Natural killer cell (primary cell): ENCODE data around the gene SBK3. TPM values are rescaled to one million over a fixed set of nuclear protein-coding genes. Genes with fewer than 3 reads are reported as not detected.

Experiments used
- ATAC-seq, 3 donors: fragments of 150-1000 bp in 2 of 3; fragments of 200-7000 bp in 1 of 3; cut with Tn5 transposase; 1 replicate in 1 of 3; 2 replicates in 2 of 3; pipeline ENCODE4 v1.10.0; 2021; ENCODE audit warnings: mild to moderate bottlenecking in 2 of 3, moderate library complexity in 2 of 3
- DNase-seq, 2 donors: peaks; one replicate each; pipeline versions ENCODE4 v3.0.0 to v3.0.0-alpha.2; 2013 to 2021; ENCODE audit warnings: mixed read lengths in 1 of 2
- H3K27ac ChIP-seq: one replicate; pipeline ENCODE4 v1.5.1; 2013; ENCODE audit warnings: mild to moderate bottlenecking, low read length
- H3K27me3 ChIP-seq: one replicate; pipeline ENCODE4 v1.6.1; 2013; ENCODE audit warnings: low read length; ENCODE audit not compliant: control insufficient read depth, insufficient read depth
- H3K36me3 ChIP-seq: one replicate; pipeline ENCODE4 v1.6.1; 2013; ENCODE audit warnings: low read length; ENCODE audit not compliant: control insufficient read depth, insufficient read depth
- H3K4me1 ChIP-seq: one replicate; pipeline ENCODE4 v1.6.1; 2013; ENCODE audit warnings: low read length; ENCODE audit not compliant: control insufficient read depth, insufficient read depth
- H3K4me3 ChIP-seq: one replicate; pipeline ENCODE4 v1.5.1; 2013; ENCODE audit warnings: low read length
- H3K9me3 ChIP-seq: one replicate; pipeline ENCODE4 v1.6.1; 2013; ENCODE audit warnings: low read length; ENCODE audit not compliant: control insufficient read depth, insufficient read depth
- H3K27ac Mint-ChIP-seq, 2 donors: one replicate each; pipeline ENCODE4 v1.8.0; 2022; ENCODE audit warnings: mild to moderate bottlenecking in 2 of 2, mixed read lengths in 2 of 2, moderate library complexity in 1 of 2
- H3K27me3 Mint-ChIP-seq, 2 donors: one replicate each; pipeline ENCODE4 v1.8.0; 2022; ENCODE audit warnings: low read depth in 2 of 2, mixed read lengths in 2 of 2
- H3K36me3 Mint-ChIP-seq: one replicate; pipeline ENCODE4 v1.8.0; 2022; ENCODE audit warnings: mixed read lengths
- H3K4me1 Mint-ChIP-seq, 2 donors: one replicate each; pipeline ENCODE4 v1.8.0; 2022; ENCODE audit warnings: mixed read lengths in 2 of 2
- H3K4me3 Mint-ChIP-seq: one replicate; pipeline ENCODE4 v1.8.0; 2022; ENCODE audit warnings: mild to moderate bottlenecking, moderate library complexity, mixed read lengths
- H3K9me3 Mint-ChIP-seq, 2 donors: one replicate each; pipeline ENCODE4 v1.8.0; 2022; ENCODE audit warnings: mixed read lengths in 2 of 2
- WGBS: methylation state at CpG from one replicate; pipeline ENCODE4 v1.1.7; 2013; ENCODE audit warnings: missing lambda C conversion rate; ENCODE audit not compliant: insufficient coverage; 5-methylcytosine and 5-hydroxymethylcytosine counted together
- intact Hi-C: fragments of 100-400 bp; cut with micrococcal nuclease; formaldehyde crosslinking; loops from one replicate; pipeline ENCODE4 v1.14.2; 2022
- total RNA-seq, 4 donors: library from RNA; stranded (reverse); fragments of 120-200 nt in 1 of 4; gene quantifications; one replicate each; pipeline versions ENCODE4 v1.2.3 to v1.2.4, GENCODE V29; 2013 to 2022
- TF ChIP-seq, protein P1 (sequence below): fragments of 200-600 bp; IDR thresholded peaks from one replicate; pipeline ENCODE4 v1.8.0; 2022; ENCODE audit warnings: antibody characterized with exemption

SBK3 gene
- total RNA-seq, 3 donors from 2014 or later (not counting 1 experiment from before 2014, with no cell fraction given) = not detected

DNA sequence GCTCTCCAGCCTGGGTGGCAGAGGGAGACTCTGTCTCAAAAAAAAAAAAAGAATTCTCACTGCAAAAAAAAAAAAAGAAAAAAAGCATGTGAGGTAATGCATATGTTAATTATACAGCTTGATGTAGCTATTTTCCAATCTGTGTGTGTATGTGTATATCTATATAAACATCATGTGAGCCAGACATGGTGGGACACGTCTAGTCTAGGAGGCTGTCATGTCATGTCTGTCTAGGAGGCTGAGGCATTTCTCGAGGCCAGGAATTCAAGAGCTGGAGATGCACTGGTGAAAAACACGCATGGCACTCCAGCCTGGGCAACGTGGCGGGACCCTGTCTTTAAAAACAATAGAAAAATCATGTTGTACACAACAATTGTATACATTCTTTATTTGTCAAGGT is 6.9 kb upstream of the SBK3 start:
- Histone ChIP-seq H3K36me3 (no peaks in the 10 kb centered on the region), H3K9me3 (no peaks in the 10 kb centered on the region), H3K4me1 (no peaks in the 10 kb centered on the region), H3K4me3 (no peak overlapping the region), H3K27ac (no peak overlapping the region), H3K27me3 (peaks cover 4% of the 10 kb centered on the region)
- WGBS = 91% methylated on average over 5 of the region's 5 CpGs
- ATAC-seq = no peak
- H3K4me1 Mint-ChIP-seq = no peaks in the 10 kb centered on the region
- H3K9me3 Mint-ChIP-seq = no peaks in the 10 kb centered on the region
- DNase-seq = no peak
- peaks cover 12 to 20% of the 10 kb centered on the region in 2 donors for H3K27me3 Mint-ChIP-seq
- H3K27ac Mint-ChIP-seq = no peak overlapping the region
- H3K36me3 Mint-ChIP-seq = no peaks in the 10 kb centered on the region
- intact Hi-C loops = no loop called here
- TF ChIP-seq, protein P1, sequence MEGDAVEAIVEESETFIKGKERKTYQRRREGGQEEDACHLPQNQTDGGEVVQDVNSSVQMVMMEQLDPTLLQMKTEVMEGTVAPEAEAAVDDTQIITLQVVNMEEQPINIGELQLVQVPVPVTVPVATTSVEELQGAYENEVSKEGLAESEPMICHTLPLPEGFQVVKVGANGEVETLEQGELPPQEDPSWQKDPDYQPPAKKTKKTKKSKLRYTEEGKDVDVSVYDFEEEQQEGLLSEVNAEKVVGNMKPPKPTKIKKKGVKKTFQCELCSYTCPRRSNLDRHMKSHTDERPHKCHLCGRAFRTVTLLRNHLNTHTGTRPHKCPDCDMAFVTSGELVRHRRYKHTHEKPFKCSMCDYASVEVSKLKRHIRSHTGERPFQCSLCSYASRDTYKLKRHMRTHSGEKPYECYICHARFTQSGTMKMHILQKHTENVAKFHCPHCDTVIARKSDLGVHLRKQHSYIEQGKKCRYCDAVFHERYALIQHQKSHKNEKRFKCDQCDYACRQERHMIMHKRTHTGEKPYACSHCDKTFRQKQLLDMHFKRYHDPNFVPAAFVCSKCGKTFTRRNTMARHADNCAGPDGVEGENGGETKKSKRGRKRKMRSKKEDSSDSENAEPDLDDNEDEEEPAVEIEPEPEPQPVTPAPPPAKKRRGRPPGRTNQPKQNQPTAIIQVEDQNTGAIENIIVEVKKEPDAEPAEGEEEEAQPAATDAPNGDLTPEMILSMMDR = no peak
- no peak overlapping the region for H3K4me3 Mint-ChIP-seq

DNA sequence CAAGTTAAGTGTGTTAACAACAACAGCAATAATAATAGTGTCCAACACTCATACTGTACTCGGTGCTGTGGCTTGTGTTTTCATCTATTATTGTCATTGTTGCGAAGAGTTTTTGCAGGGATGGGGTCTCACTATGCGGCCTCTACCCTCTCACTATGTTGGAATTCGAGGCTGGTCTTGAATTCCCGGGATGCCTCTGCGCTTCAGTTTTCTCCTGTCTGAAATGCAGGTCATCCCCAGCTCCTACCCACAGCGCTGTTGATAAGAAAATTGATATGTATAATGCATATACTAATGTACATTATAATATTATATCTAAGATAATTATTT is 4.9 kb upstream of the SBK3 start:
- H3K9me3 Mint-ChIP-seq = no peaks in the 10 kb centered on the region
- H3K4me3 ChIP-seq = no peak overlapping the region
- H3K9me3 ChIP-seq = no peaks in the 10 kb centered on the region
- H3K27me3 ChIP-seq = peaks cover 6% of the 10 kb centered on the region
- H3K27ac ChIP-seq = no peak overlapping the region
- WGBS = 87% methylated on average over 5 of the region's 7 CpGs
- peaks cover 12 to 27% of the 10 kb centered on the region in 2 donors for H3K27me3 Mint-ChIP-seq
- no peak overlapping the region for H3K27ac Mint-ChIP-seq
- no peaks in the 10 kb centered on the region for H3K4me1 ChIP-seq
- H3K4me3 Mint-ChIP-seq = no peak overlapping the region
- H3K36me3 Mint-ChIP-seq = no peaks in the 10 kb centered on the region
- no peaks in the 10 kb centered on the region for H3K4me1 Mint-ChIP-seq
- TF ChIP-seq, protein P1 = no peak
- ATAC-seq (no peak), DNase-seq (no peak)
- intact Hi-C loops = no loop called here
- no peaks in the 10 kb centered on the region for H3K36me3 ChIP-seq

- Mint-ChIP-seq H3K4me1 (no peaks in the 10 kb centered on the region), H3K27me3 (peaks cover 12 to 30% of the 10 kb centered on the region in 2 donors), H3K27ac (no peak overlapping the region), H3K4me3 (no peak overlapping the region), H3K9me3 (no peaks in the 10 kb centered on the region), H3K36me3 (no peaks in the 10 kb centered on the region)
- Histone ChIP-seq H3K4me3 (no peak overlapping the region), H3K36me3 (no peaks in the 10 kb centered on the region), H3K9me3 (no peaks in the 10 kb centered on the region), H3K4me1 (no peaks in the 10 kb centered on the region), H3K27ac (no peak overlapping the region), H3K27me3 (peaks cover 6% of the 10 kb centered on the region)
- intact Hi-C loops = no loop called here
- ATAC-seq = no peak
- DNase-seq = no peak
- 81% methylated on average over 30 of the region's 36 CpGs for WGBS
- TF ChIP-seq, protein P1 = no peak
These were observed 4.4 kb upstream of the SBK3 start for GRCh38 chr19:55549500-55550320.
